DND-41 (cell line): ENCODE measurements around the gene BCAN.

Source experiments
- ATAC-seq: fragments of 200-7000 bp; cut with Tn5 transposase; 3 replicates; pipeline ENCODE4 v1.9.1; 2021; ENCODE audit warnings: low read depth; ENCODE audit not compliant: insufficient read depth
- DNase-seq: peaks from one replicate; pipeline ENCODE4 v3.0.0-alpha.2; 2020
- H2AFZ ChIP-seq: 2 replicates; pipeline ENCODE4 v1.6.0; 2012; ENCODE audit warnings: low read depth, low read length
- H3K27ac ChIP-seq: 2 replicates; pipeline ENCODE4 v1.5.1; 2012; ENCODE audit warnings: low read length, inconsistent platforms
- H3K27me3 ChIP-seq: fragments of 200-600 bp; sonication (generic); 2 replicates; pipeline ENCODE4 v1.6.0; 2012; ENCODE audit warnings: low read length, mild to moderate bottlenecking, inconsistent platforms; ENCODE audit not compliant: insufficient read depth, poor library complexity
- H3K36me3 ChIP-seq: 2 replicates; pipeline ENCODE4 v1.5.1; 2012; ENCODE audit warnings: low read length, inconsistent platforms; ENCODE audit not compliant: insufficient read depth
- H3K4me1 ChIP-seq: 2 replicates; pipeline ENCODE4 v1.5.1; 2012; ENCODE audit warnings: mild to moderate bottlenecking, low read length; ENCODE audit not compliant: insufficient read depth
- H3K4me2 ChIP-seq: 2 replicates; pipeline ENCODE4 v1.6.0; 2012; ENCODE audit warnings: mild to moderate bottlenecking, moderate library complexity, low read length, inconsistent platforms; ENCODE audit not compliant: insufficient read depth
- H3K4me3 ChIP-seq, 2 experiments: fragments of 200-600 bp in 1 of 2; shearing (Covaris generic) in 1 of 2; 2 replicates each; pipeline ENCODE4 v1.5.1; 2012 to 2016; ENCODE audit warnings: inconsistent platforms in 2 of 2, low read length in 2 of 2, mild to moderate bottlenecking in 2 of 2, low read depth in 1 of 2, moderate library complexity in 1 of 2
- H3K79me2 ChIP-seq: 2 replicates; pipeline ENCODE4 v1.6.0; 2012; ENCODE audit warnings: low read length, inconsistent platforms; ENCODE audit not compliant: insufficient read depth
- H3K9ac ChIP-seq: 2 replicates; pipeline ENCODE4 v1.6.0; 2012; ENCODE audit warnings: low read depth, mild to moderate bottlenecking, inconsistent platforms, low read length, moderate library complexity
- H3K9me3 ChIP-seq: 2 replicates; pipeline ENCODE4 v1.5.1; 2012; ENCODE audit warnings: low read length, moderate library complexity, mild to moderate bottlenecking, inconsistent platforms; ENCODE audit not compliant: insufficient read depth, severe bottlenecking
- H4K20me1 ChIP-seq: 2 replicates; pipeline ENCODE4 v1.6.0; 2012; ENCODE audit warnings: low read length; ENCODE audit not compliant: insufficient read depth
- EZH2 ChIP-seq: IDR thresholded peaks from 3 replicates; pipeline ENCODE4 v1.6.1; 2012; ENCODE audit warnings: borderline replicate concordance, low read depth, mild to moderate bottlenecking, moderate library complexity, low read length, inconsistent platforms; ENCODE audit not compliant: severe bottlenecking
- TF ChIP-seq, protein P1 (sequence below): IDR thresholded peaks from 2 replicates; pipeline ENCODE4 v1.5.1; 2012; ENCODE audit warnings: borderline replicate concordance, low read length, moderate library complexity, mild to moderate bottlenecking; ENCODE audit not compliant: poor library complexity, severe bottlenecking; ENCODE audit errors: extremely low read depth

Gene BCAN

DNA sequence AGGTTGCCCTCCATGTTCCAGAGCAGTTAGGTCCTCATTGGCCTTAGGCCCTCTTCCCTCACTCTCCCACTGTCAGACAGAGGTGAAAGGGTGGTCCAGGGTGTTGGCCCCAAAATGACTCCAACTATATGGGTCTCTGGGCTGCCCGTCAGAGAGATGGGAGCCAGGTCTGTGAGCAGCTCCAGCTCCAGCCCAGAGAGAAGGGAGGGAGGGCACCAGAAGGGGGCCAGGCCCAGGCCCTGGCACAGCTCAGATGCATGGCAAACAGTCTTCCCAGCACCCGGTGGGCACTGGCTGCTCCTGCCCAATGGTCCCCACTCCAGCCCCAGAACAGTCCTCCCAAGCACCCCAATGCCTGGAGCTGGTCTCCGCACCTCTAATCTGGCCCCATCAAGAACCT lies 2.2 kb downstream of the BCAN start:
- H2AFZ ChIP-seq = no peak overlapping the region
- H3K27ac ChIP-seq = no peak overlapping the region
- H4K20me1 ChIP-seq = no peaks in the 10 kb centered on the region; the same call in none of the 2 replicates
- no peak for TF ChIP-seq EZH2
- TF ChIP-seq, protein P1, sequence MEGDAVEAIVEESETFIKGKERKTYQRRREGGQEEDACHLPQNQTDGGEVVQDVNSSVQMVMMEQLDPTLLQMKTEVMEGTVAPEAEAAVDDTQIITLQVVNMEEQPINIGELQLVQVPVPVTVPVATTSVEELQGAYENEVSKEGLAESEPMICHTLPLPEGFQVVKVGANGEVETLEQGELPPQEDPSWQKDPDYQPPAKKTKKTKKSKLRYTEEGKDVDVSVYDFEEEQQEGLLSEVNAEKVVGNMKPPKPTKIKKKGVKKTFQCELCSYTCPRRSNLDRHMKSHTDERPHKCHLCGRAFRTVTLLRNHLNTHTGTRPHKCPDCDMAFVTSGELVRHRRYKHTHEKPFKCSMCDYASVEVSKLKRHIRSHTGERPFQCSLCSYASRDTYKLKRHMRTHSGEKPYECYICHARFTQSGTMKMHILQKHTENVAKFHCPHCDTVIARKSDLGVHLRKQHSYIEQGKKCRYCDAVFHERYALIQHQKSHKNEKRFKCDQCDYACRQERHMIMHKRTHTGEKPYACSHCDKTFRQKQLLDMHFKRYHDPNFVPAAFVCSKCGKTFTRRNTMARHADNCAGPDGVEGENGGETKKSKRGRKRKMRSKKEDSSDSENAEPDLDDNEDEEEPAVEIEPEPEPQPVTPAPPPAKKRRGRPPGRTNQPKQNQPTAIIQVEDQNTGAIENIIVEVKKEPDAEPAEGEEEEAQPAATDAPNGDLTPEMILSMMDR = no peak
- H3K4me2 ChIP-seq = no peak overlapping the region
- no peaks in the 10 kb centered on the region for H3K36me3 ChIP-seq
- no peak overlapping the region for H3K9ac ChIP-seq
- H3K4me3 ChIP-seq = no peak overlapping the region
- peaks cover 3% of the 10 kb centered on the region for H3K27me3 ChIP-seq
- no peak; the same call in 2 of the 3 replicates for ATAC-seq
- no peaks in the 10 kb centered on the region for H3K79me2 ChIP-seq
- peaks cover 12% of the 10 kb centered on the region for H3K4me1 ChIP-seq
- DNase-seq = no peak
- H3K9me3 ChIP-seq = no peaks in the 10 kb centered on the region

DNA sequence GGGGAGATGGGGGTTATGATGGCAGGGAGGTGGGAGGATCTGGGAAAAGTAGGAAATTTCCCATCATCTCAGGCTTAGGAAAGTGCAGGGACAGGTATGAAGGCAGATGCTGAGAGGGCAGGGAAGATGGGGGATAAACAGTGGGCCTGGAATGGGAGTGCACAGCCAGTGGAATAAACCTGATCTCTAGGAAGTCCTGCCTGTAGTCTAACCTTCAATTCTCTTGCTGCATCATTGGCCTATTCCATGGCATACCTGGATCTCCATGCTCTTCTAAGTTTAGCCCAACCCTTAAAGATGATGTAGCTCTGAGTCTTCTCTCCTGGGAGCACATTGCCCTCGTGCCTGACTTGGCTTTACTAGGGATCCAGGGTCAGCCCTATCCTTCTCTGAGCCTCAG lies 2.7 kb downstream of the BCAN start:
- ATAC-seq = no peak
- Histone ChIP-seq H3K4me3 (no peak overlapping the region), H3K9ac (no peak overlapping the region), H2AFZ (no peak overlapping the region), H3K4me2 (no peak overlapping the region), H3K36me3 (no peaks in the 10 kb centered on the region), H3K27ac (no peak overlapping the region), H3K4me1 (peaks cover 12% of the 10 kb centered on the region), H3K79me2 (no peaks in the 10 kb centered on the region), H3K9me3 (no peaks in the 10 kb centered on the region), H3K27me3 (no peaks in the 10 kb centered on the region), H4K20me1 (no peaks in the 10 kb centered on the region; the same call in none of the 2 replicates)
- TF ChIP-seq, protein P1 = no peak
- no peak for TF ChIP-seq EZH2
- DNase-seq = no peak

- Histone ChIP-seq H2AFZ (no peak overlapping the region), H3K36me3 (no peaks in the 10 kb centered on the region), H3K27me3 (no peaks in the 10 kb centered on the region), H3K9me3 (no peaks in the 10 kb centered on the region), H3K79me2 (no peaks in the 10 kb centered on the region), H3K4me3 (no peak overlapping the region), H3K9ac (no peak overlapping the region), H3K27ac (no peak overlapping the region), H4K20me1 (no peaks in the 10 kb centered on the region; the same call in none of the 2 replicates), H3K4me1 (peaks cover 12% of the 10 kb centered on the region), H3K4me2 (no peak overlapping the region)
- DNase-seq = no peak
- no peak for ATAC-seq
- no peak for TF ChIP-seq EZH2
- TF ChIP-seq, protein P1 = no peak
These were observed 3.1 kb downstream of the BCAN start for GRCh38 chr1:156645056-156645455.

DNA sequence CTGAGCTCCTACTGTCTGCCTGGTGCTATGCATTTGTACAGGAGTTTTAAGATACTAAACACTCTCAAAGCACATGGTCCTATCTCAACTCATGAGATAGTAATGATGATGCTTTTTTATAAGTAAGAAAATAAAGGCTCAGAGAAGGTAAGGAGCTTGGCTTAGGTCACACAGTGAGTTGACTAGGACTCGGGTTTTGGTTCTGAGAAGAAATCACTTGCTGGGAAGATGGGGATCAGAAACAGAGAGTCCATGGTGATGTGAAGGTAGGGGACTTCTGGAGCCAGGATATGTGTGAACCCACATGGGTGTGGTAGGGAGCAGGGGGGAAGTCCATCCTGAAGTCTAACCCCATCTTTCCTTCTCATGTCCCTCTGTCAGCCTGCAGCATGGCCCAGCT lies 3.7 kb downstream of the BCAN start:
- no peaks in the 10 kb centered on the region for H3K27me3 ChIP-seq
- no peak overlapping the region for H2AFZ ChIP-seq
- no peak for TF ChIP-seq EZH2
- TF ChIP-seq, protein P1 = no peak
- no peaks in the 10 kb centered on the region; the same call in none of the 2 replicates for H4K20me1 ChIP-seq
- H3K4me2 ChIP-seq = no peak overlapping the region
- ATAC-seq (no peak), DNase-seq (no peak)
- no peak overlapping the region for H3K9ac ChIP-seq
- no peak overlapping the region for H3K4me3 ChIP-seq
- H3K79me2 ChIP-seq = no peaks in the 10 kb centered on the region
- no peak overlapping the region for H3K27ac ChIP-seq
- H3K4me1 ChIP-seq = peaks cover 12% of the 10 kb centered on the region
- no peaks in the 10 kb centered on the region for H3K36me3 ChIP-seq
- no peaks in the 10 kb centered on the region for H3K9me3 ChIP-seq
